ENCODE results near the gene DLG2. TPM values are rescaled to one million over a fixed set of nuclear protein-coding genes. Genes with fewer than 3 reads are reported as not detected.

Gene DLG2
- total RNA-seq, 1 experiment from 2014 or later, result 17.5 TPM

DNA sequence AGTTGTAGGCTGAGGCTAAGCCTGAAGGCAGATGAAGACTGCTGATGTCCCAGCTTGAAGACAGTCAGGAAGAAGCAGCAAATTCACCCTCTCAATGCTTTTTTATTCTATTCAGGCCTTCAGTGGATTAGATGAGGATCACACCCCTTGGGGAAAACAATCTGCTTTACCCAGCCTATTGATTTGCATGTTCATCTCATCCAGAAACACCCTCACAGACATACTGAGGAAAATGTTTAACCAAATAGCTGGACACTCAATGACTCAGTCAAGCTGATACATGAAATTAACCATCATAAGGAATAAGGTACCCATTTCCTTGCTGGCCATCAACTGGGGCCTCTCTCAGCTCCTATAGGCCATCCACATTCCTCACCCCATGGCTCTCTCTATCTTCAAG, 1791.1 kb downstream of the DLG2 start (continued):
- no peak for TF ChIP-seq GTF2I (CRISPR knock-in tag; conservative IDR thresholded peaks at IDR 0.05)
- no peak for TF ChIP-seq TP53 (CRISPR knock-in tag; IDR thresholded peaks at IDR 0.05)
- TF ChIP-seq ELF4 (CRISPR knock-in tag; IDR thresholded peaks at IDR 0.05; ENCODE audit: low read depth), result no peak
- no peak for TF ChIP-seq RORB (CRISPR knock-in tag; IDR thresholded peaks at IDR 0.05)
- TF ChIP-seq, protein P1, sequence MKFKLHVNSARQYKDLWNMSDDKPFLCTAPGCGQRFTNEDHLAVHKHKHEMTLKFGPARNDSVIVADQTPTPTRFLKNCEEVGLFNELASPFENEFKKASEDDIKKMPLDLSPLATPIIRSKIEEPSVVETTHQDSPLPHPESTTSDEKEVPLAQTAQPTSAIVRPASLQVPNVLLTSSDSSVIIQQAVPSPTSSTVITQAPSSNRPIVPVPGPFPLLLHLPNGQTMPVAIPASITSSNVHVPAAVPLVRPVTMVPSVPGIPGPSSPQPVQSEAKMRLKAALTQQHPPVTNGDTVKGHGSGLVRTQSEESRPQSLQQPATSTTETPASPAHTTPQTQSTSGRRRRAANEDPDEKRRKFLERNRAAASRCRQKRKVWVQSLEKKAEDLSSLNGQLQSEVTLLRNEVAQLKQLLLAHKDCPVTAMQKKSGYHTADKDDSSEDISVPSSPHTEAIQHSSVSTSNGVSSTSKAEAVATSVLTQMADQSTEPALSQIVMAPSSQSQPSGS (CRISPR knock-in tag; IDR thresholded peaks at IDR 0.05; ENCODE audit: borderline replicate concordance, low read depth), result no peak

DNA sequence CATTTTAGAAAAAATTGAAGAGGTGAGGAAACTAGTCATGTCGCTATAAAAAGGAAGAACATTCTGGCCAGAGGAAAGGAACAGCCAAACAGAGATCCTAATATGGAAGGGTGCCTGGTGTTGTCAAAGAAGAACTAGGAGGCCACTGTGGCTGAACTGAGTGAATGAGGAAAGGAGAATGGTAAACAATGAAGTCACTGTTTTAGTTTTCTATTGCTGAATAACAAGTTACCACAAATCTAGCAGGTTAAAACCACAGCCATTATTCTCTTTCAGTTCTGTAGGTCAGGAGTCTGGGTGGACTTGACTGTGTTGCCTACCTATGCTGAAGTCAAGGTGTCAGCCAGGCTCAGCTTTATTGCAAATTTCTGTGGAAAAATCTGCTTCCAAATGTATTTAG, 1791.7 kb downstream of the DLG2 start:
- TF ChIP-seq, protein P2, sequence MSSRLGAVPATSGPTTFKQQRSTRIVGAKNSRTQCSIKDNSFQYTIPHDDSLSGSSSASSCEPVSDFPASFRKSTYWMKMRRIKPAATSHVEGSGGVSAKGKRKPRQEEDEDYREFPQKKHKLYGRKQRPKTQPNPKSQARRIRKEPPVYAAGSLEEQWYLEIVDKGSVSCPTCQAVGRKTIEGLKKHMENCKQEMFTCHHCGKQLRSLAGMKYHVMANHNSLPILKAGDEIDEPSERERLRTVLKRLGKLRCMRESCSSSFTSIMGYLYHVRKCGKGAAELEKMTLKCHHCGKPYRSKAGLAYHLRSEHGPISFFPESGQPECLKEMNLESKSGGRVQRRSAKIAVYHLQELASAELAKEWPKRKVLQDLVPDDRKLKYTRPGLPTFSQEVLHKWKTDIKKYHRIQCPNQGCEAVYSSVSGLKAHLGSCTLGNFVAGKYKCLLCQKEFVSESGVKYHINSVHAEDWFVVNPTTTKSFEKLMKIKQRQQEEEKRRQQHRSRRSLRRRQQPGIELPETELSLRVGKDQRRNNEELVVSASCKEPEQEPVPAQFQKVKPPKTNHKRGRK (CRISPR knock-in tag; IDR thresholded peaks at IDR 0.05; ENCODE audit: borderline replicate concordance), result no peak
- TF ChIP-seq ZNF138 (CRISPR knock-in tag; conservative IDR thresholded peaks at IDR 0.05) (no peak), JAZF1 (CRISPR knock-in tag; IDR thresholded peaks at IDR 0.05) (no peak)
- CTCF ChIA-PET, result interaction anchor here (2.2 kb wide), 1 partner anchor 425 kb away, joined by 42 read pairs; no protein-coding TSS in a partner anchor
- ATAC-seq (no peak), DNase-seq (ENCODE audit: low spot score) (no peak)
- H3K36me3 Mint-ChIP-seq, result no peaks in the 10 kb centered on the region
- H3K4me3 Mint-ChIP-seq, result no peak overlapping the region
- H3K27me3 Mint-ChIP-seq (ENCODE audit: low read depth), result no peaks in the 10 kb centered on the region
- POLR2A ChIA-PET, result interaction anchor here (0.6 kb wide), 1 partner anchor 853 kb away, joined by 3 read pairs; no protein-coding TSS in a partner anchor
- H3K27ac Mint-ChIP-seq, result no peak overlapping the region
- peaks cover 4% of the 10 kb centered on the region; the same call in 1 of the 2 replicates for H3K4me1 Mint-ChIP-seq
- no peaks in the 10 kb centered on the region for H3K9me3 Mint-ChIP-seq

DNA sequence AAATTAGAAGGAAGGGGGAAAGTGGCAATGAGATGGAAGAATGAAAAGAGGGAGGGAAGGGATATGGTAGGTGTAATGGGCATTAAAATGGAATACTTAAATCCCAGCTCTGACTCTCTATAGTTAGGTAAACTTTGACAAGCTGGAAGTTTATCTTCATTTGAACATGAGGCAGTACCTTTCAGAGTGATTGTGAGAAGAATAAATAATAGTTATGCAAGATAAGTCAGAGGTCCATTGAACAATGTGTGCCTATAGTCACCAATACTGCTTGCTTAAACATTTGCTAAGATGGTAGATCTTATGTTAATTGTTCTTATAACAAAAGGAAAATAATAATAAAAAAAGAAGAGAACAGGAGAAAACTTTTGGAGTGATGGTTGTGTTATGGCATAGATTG, 1795.2 kb downstream of the DLG2 start:
- TF ChIP-seq NR1H2 (CRISPR knock-in tag; IDR thresholded peaks at IDR 0.05) (no peak), GABPB1 (CRISPR knock-in tag; IDR thresholded peaks at IDR 0.05) (no peak), SP1 (CRISPR knock-in tag; conservative IDR thresholded peaks at IDR 0.05) (no peak), IRF2 (CRISPR knock-in tag; IDR thresholded peaks at IDR 0.05; ENCODE audit: borderline replicate concordance, low read depth) (no peak), ETV6 (CRISPR knock-in tag; IDR thresholded peaks at IDR 0.05) (no peak), PRRX2 (CRISPR knock-in tag; IDR thresholded peaks at IDR 0.05) (no peak), HMGA2 (CRISPR knock-in tag; IDR thresholded peaks at IDR 0.05) (no peak), JUN (CRISPR knock-in tag; IDR thresholded peaks at IDR 0.05) (no peak), ATF1 (CRISPR knock-in tag; IDR thresholded peaks at IDR 0.05) (no peak), CREB1 (CRISPR knock-in tag; IDR thresholded peaks at IDR 0.05) (no peak), NFE2L1 (CRISPR knock-in tag; IDR thresholded peaks at IDR 0.05) (no peak), GTF2I (CRISPR knock-in tag; conservative IDR thresholded peaks at IDR 0.05) (no peak), TP53 (CRISPR knock-in tag; IDR thresholded peaks at IDR 0.05) (no peak), ELF4 (CRISPR knock-in tag; IDR thresholded peaks at IDR 0.05; ENCODE audit: low read depth) (no peak)
- TF ChIP-seq, protein P3, sequence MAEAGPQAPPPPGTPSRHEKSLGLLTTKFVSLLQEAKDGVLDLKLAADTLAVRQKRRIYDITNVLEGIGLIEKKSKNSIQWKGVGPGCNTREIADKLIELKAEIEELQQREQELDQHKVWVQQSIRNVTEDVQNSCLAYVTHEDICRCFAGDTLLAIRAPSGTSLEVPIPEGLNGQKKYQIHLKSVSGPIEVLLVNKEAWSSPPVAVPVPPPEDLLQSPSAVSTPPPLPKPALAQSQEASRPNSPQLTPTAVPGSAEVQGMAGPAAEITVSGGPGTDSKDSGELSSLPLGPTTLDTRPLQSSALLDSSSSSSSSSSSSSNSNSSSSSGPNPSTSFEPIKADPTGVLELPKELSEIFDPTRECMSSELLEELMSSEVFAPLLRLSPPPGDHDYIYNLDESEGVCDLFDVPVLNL (CRISPR knock-in tag; IDR thresholded peaks at IDR 0.05; ENCODE audit: borderline replicate concordance, low read depth), result no peak
- TF ChIP-seq, protein P4, sequence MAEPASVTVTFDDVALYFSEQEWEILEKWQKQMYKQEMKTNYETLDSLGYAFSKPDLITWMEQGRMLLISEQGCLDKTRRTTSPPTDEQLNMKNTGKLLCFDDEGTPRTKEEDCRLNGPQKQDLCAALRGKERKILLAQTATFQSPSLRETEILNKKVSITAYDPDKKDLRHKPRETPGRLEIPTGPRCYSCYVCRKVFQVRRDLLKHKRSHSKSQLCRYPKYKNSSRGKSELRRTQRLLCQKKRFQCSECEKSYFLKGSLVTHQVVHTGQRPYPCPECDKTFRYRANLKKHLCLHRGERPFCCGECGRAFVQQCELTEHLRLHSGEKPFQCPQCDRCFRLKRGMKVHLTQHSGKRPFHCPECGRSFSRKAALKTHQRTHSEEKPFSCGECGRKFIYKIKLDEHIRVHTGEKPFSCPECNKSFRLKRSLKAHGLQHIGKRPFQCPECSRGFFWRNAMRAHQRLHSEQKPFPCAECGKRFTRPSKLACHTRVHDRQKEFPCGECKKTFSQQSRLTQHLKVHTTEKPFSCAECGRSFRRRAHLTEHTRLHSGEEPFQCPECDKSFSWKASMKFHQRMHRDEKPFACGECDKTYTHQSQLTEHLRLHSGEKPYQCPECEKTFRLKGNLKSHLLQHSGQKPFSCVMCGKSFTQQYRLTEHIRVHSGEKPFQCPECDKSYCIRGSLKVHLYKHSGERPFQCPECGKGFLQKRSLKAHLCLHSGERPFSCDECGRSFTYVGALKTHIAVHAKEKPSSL (CRISPR knock-in tag; conservative IDR thresholded peaks at IDR 0.05), result no peak
- TF ChIP-seq, protein P5, sequence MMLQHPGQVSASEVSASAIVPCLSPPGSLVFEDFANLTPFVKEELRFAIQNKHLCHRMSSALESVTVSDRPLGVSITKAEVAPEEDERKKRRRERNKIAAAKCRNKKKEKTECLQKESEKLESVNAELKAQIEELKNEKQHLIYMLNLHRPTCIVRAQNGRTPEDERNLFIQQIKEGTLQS (CRISPR knock-in tag; conservative IDR thresholded peaks at IDR 0.05), result no peak
- TF ChIP-seq, protein P6, sequence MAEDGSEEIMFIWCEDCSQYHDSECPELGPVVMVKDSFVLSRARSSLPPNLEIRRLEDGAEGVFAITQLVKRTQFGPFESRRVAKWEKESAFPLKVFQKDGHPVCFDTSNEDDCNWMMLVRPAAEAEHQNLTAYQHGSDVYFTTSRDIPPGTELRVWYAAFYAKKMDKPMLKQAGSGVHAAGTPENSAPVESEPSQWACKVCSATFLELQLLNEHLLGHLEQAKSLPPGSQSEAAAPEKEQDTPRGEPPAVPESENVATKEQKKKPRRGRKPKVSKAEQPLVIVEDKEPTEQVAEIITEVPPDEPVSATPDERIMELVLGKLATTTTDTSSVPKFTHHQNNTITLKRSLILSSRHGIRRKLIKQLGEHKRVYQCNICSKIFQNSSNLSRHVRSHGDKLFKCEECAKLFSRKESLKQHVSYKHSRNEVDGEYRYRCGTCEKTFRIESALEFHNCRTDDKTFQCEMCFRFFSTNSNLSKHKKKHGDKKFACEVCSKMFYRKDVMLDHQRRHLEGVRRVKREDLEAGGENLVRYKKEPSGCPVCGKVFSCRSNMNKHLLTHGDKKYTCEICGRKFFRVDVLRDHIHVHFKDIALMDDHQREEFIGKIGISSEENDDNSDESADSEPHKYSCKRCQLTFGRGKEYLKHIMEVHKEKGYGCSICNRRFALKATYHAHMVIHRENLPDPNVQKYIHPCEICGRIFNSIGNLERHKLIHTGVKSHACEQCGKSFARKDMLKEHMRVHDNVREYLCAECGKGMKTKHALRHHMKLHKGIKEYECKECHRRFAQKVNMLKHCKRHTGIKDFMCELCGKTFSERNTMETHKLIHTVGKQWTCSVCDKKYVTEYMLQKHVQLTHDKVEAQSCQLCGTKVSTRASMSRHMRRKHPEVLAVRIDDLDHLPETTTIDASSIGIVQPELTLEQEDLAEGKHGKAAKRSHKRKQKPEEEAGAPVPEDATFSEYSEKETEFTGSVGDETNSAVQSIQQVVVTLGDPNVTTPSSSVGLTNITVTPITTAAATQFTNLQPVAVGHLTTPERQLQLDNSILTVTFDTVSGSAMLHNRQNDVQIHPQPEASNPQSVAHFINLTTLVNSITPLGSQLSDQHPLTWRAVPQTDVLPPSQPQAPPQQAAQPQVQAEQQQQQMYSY (CRISPR knock-in tag; IDR thresholded peaks at IDR 0.05), result no peak
- no peaks in the 10 kb centered on the region for H3K36me3 Mint-ChIP-seq
- no peaks in the 10 kb centered on the region for H3K9me3 Mint-ChIP-seq
- ChIA-PET POLR2A (no interaction called here), CTCF (interaction anchor here (0.7 kb wide), 1 partner anchor 539 kb away, joined by 4 read pairs; no protein-coding TSS in a partner anchor)
- no peak for DNase-seq (ENCODE audit: low spot score)
- H3K4me3 Mint-ChIP-seq, result no peak overlapping the region
- peaks cover 4% of the 10 kb centered on the region; the same call in 1 of the 2 replicates for H3K4me1 Mint-ChIP-seq
- H3K27me3 Mint-ChIP-seq (ENCODE audit: low read depth), result no peaks in the 10 kb centered on the region
- ATAC-seq, result no peak
- H3K27ac Mint-ChIP-seq, result no peak overlapping the region

Data from WTC11 (cell line).